Smooth muscle cell (in vitro differentiated cells): Measurements from ENCODE around the gene PLXNA2. TPM values are rescaled to one million over a fixed set of nuclear protein-coding genes. Genes with fewer than 3 reads are reported as not detected.
A peak's percentile ranks its signal among the peaks of the same experiment; 100 is the strongest.

Source experiments
- DNase-seq: peaks from one replicate; lab custom pipeline; 2025; ENCODE audit not compliant: unreplicated experiment; lab: John Stamatoyannopoulos, UW
- H2AFZ ChIP-seq: fragments of 200-600 bp; sonication (generic); 2 replicates; pipeline ENCODE4 v1.6.0; 2016; ENCODE audit warnings: antibody characterized with exemption, low read depth, mild to moderate bottlenecking
- H3F3A ChIP-seq: fragments of 200-600 bp; sonication (generic); 2 replicates; pipeline ENCODE4 v1.6.0; 2017; ENCODE audit warnings: antibody characterized with exemption, low read depth
- H3K27ac ChIP-seq: fragments of 200-600 bp; sonication (generic); 2 replicates; pipeline ENCODE4 v1.5.1; 2016; ENCODE audit warnings: low read depth, mild to moderate bottlenecking
- H3K27me3 ChIP-seq: fragments of 200-600 bp; sonication (generic); 2 replicates; pipeline ENCODE4 v1.6.1; 2016; ENCODE audit warnings: low read depth, mild to moderate bottlenecking
- H3K36me3 ChIP-seq: fragments of 200-600 bp; sonication (generic); 2 replicates; pipeline ENCODE4 v1.5.1; 2016; ENCODE audit warnings: low read depth
- H3K4me1 ChIP-seq: fragments of 200-600 bp; sonication (generic); 2 replicates; pipeline ENCODE4 v1.5.1; 2016; ENCODE audit warnings: low read depth
- H3K4me2 ChIP-seq: fragments of 200-600 bp; sonication (generic); 2 replicates; pipeline ENCODE4 v1.6.0; 2016; ENCODE audit warnings: mild to moderate bottlenecking
- H3K4me3 ChIP-seq: fragments of 200-600 bp; sonication (generic); 2 replicates; pipeline ENCODE4 v1.5.1; 2016; ENCODE audit warnings: mild to moderate bottlenecking
- H3K79me2 ChIP-seq: fragments of 200-600 bp; sonication (generic); 2 replicates; pipeline ENCODE4 v1.6.0; 2016; ENCODE audit warnings: low read depth, mild to moderate bottlenecking
- H3K9ac ChIP-seq: fragments of 200-600 bp; sonication (generic); 2 replicates; pipeline ENCODE4 v1.6.0; 2016; ENCODE audit warnings: low read depth
- H3K9me3 ChIP-seq: fragments of 200-600 bp; sonication (generic); replicated peaks from 2 replicates; pipeline ENCODE4 v1.5.1; 2016; ENCODE audit warnings: low read depth
- H4K20me1 ChIP-seq: fragments of 200-600 bp; sonication (generic); 2 replicates; pipeline ENCODE4 v1.6.0; 2016; ENCODE audit warnings: low read depth
- CTCF ChIP-seq: fragments of 200-600 bp; sonication (generic); IDR thresholded peaks from 2 replicates; pipeline ENCODE4 v1.5.1; 2017; ENCODE audit warnings: borderline replicate concordance, mild to moderate bottlenecking, antibody characterized with exemption; ENCODE audit not compliant: insufficient read depth, poor library complexity, severe bottlenecking
- WGBS: methylation state at CpG from one replicate; pipeline ENCODE4 v1.1.7; 2016; ENCODE audit warnings: low lambda C conversion rate; 5-methylcytosine and 5-hydroxymethylcytosine counted together
- polyA plus RNA-seq: library from polyadenylated mRNA; unstranded; fragments of >200 nt; fragmentation: Nextera tagmentation; extraction: Ambion mirVana; gene quantifications from 2 replicates; pipeline ENCODE4 v1.2.1, GENCODE V29; 2016
- total RNA-seq: library from RNA; depleted of rRNA; stranded (reverse); fragments of >200 nt; gene quantifications from 2 replicates; pipeline ENCODE4 v1.2.3, GENCODE V29; 2014

Gene PLXNA2
- total and polyA plus RNA-seq, 2 experiments from 2014 or later: 8.2 to 8.7 TPM

DNA sequence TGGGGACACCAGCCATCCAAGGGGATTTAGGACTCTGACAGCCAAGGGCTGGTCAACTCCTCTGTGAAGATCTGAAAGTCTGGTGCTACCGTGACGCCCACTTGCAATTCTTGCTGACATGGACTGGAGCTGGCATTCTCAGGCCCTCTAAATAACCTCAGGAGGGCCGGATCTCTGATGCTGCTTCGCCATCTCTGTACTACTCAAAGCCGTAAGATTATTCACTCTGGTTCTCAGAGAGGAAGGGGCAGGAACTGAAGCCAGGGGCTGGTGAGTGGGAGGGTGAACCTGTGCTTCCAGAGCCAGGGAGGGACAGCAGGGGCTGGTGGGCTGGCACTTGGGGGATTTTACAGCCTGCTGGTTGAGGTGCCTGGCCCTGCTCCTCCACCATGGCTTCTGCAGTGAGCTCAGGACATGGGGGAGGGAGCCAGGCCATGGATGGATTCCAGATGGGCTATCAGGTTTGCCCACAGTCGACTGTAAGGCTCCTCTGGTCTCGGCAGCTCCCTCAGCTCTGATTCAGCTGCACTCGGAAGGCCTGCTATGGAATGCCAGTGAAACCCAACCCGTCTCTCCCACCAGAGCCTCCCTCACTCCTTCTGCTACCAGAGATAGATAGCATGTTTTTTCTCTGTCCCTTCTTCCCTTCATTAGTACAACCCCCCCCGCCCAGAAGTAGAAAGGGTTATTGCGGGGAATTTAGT, 84.5 kb downstream of the PLXNA2 start:
- peaks cover 16% of the 10 kb centered on the region for H4K20me1 ChIP-seq
- DNase-seq: peak; percentile 21
- no peak overlapping the region for H3K4me3 ChIP-seq
- H3K27ac ChIP-seq: peak overlapping the region; percentile 59
- H3K9me3 ChIP-seq: no peaks in the 10 kb centered on the region
- no peaks in the 10 kb centered on the region for H3K27me3 ChIP-seq
- H3K79me2 ChIP-seq: no peaks in the 10 kb centered on the region
- H3K36me3 ChIP-seq: no peaks in the 10 kb centered on the region
- WGBS: 25% methylated on average over 11 of the region's 11 CpGs
- no peak overlapping the region for H3K9ac ChIP-seq
- TF ChIP-seq CTCF: no peak
- H3K4me1 ChIP-seq: peaks cover 48% of the 10 kb centered on the region
- peaks cover 3% of the 10 kb centered on the region for H3F3A ChIP-seq
- H2AFZ ChIP-seq: no peak overlapping the region
- peak overlapping the region; percentile 44 for H3K4me2 ChIP-seq

DNA sequence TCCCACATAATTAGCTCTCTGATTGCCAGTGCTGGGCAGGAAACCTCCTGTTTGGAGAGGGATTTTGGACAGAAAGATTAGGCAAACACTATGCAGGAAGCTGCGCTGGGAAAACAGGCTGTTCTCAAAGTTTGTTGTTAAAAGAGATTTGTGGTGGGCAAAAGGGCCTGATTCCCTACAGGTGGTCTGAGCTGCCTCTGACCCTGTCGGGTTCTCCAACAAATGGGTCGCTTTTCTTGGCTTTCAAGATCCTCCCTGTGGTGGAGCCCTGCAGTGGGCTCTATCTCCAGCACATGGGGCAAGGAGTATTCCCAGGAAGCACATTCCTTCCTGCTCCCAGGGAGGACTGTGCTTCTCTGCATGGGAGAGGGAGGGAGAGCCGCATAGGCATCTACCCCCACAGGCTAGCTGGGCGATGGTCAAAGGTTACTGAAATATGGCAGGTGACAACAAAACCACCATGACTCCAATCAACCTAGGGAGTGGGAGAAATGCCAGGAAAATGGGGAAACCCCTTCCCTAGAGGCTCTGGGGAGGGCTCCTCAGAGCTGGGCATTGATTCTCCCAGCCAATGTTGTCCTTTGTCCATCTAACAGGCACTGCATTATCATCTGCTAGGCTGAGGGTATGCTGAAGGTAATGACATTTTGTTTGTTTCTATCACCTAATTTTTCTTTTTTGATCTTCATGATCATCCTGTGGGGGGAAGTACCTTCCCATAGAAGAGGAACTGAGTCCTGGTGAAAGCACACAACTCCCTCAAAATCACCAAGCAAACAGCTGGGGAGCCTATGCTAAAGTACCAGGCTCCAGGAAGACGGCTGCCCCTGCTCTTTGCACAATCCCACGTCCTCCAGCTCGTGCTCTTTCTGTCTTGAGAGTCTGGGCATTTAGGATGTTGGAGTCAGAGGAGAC, 85.3 kb downstream of the PLXNA2 start:
- Histone ChIP-seq H3K79me2 (no peaks in the 10 kb centered on the region), H3K4me3 (no peak overlapping the region), H4K20me1 (peaks cover 16% of the 10 kb centered on the region), H3K4me2 (peak overlapping the region; percentile 44), H2AFZ (no peak overlapping the region), H3K27ac (peak overlapping the region; percentile 59), H3K9me3 (no peaks in the 10 kb centered on the region), H3F3A (peaks cover 3% of the 10 kb centered on the region), H3K9ac (no peak overlapping the region), H3K4me1 (peaks cover 48% of the 10 kb centered on the region), H3K36me3 (no peaks in the 10 kb centered on the region), H3K27me3 (no peaks in the 10 kb centered on the region)
- TF ChIP-seq CTCF: no peak
- WGBS: 34% methylated on average over 8 of the region's 8 CpGs
- no peak for DNase-seq

DNA sequence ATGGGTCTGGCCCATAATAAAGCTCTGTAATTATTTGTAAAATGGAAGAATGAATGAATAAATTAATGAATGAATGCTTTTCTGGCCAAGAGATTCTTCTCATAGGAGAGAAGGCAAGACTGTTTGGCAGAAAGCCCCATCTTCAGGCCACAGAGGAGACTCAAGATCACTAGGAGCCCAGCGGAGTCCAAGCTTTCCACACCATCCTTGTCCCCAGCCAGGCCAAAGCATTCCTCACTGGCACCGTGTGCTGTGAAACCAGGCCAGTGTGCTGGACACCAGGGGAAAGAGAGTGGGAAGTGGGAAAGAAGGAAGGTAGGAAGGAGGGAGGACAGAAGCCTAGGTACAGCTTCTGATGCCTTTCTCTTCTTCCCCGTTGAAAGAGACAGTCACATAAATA, 86.4 kb downstream of the PLXNA2 start:
- no peaks in the 10 kb centered on the region for H3K9me3 ChIP-seq
- no peak overlapping the region for H2AFZ ChIP-seq
- H3K36me3 ChIP-seq: no peaks in the 10 kb centered on the region
- no peak overlapping the region for H3K9ac ChIP-seq
- H3K4me1 ChIP-seq: peaks cover 48% of the 10 kb centered on the region
- H3K4me3 ChIP-seq: no peak overlapping the region
- no peaks in the 10 kb centered on the region for H3K79me2 ChIP-seq
- no peak for TF ChIP-seq CTCF
- WGBS: 97% methylated on average over 3 of the region's 3 CpGs
- no peak overlapping the region for H3K27ac ChIP-seq
- no peaks in the 10 kb centered on the region for H3K27me3 ChIP-seq
- H3K4me2 ChIP-seq: no peak overlapping the region
- peaks cover 3% of the 10 kb centered on the region for H3F3A ChIP-seq
- no peak for DNase-seq
- H4K20me1 ChIP-seq: peaks cover 25% of the 10 kb centered on the region
